HG03108 (cell line): ENCODE measurements around the gene TMEM170A.
"Not testable (repeated sequence)": the region's sequence is repeated elsewhere in the genome, so short reads cannot be mapped to it uniquely, and the experiment has no call there.

Experiments
- ATAC-seq: cut with Tn5 transposase; IDR thresholded peaks from one replicate; pipeline ENCODE4 v1.9.1; 2021; ENCODE audit warnings: moderate library complexity; ENCODE audit not compliant: unreplicated experiment

Gene TMEM170A, protein sequence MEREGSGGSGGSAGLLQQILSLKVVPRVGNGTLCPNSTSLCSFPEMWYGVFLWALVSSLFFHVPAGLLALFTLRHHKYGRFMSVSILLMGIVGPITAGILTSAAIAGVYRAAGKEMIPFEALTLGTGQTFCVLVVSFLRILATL

DNA sequence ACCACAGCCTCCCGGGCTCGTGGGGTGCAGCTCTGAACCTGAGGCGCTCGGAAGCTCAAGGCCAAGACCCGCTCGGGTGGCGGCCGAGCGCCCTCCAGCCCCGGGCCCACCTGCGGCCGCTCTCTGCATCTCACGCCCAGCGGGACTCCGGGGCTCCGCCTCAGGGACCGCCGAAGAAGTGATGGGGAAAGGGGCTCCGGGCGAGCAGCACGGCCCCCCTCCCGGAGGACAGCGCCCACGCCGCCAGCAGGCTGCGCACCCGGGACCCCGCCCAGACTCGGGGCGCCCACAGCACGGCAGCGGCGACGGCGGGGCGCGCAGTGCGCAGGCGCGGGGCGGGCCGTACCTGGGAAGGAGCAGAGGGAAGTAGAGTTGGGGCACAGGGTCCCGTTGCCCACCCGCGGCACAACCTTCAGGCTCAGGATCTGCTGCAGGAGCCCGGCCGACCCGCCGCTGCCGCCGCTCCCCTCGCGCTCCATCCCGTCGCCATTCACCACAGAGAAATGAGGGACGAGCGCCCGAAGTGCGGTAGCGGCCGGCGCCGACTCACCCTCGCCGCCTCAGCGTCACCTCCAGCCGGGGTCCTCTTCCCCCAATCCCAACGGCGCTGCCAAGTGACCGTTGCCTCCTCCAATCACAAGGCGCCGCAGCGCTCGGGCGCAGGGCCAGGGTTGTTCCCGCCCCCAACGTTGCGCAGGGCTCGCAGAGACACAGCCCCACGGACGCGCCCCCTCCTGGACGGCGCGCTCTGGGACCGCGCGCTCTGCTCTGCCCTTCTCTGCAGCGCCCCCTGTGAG is at the start of gene TMEM170A:
Gene TMEM170A, minus strand, starts transcription at position 568 of the 797 bp plus-strand sequence. Its CDS starts 89 bp downstream, at position 479.
- ATAC-seq = peak; percentile 95

DNA sequence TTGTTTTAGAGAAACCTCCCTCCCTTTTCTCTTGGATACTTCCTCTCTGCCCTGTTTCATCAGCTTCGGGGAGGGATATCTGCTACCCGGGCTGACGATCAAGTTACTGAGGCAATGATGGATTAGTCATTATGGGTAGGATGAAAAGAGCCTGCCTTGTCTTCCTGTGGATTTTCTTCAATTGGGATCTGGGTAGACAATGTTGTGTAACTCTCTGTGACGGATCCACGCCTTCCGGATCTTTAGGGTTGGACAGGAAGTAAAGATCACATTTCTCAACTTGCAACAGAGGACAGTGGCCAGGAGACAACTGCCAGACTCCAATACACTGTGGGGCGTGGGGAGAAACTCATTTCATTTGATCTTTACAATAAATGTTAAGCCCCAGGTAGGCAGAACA is 42.1 kb upstream of the TMEM170A start:
- no peak for ATAC-seq

DNA sequence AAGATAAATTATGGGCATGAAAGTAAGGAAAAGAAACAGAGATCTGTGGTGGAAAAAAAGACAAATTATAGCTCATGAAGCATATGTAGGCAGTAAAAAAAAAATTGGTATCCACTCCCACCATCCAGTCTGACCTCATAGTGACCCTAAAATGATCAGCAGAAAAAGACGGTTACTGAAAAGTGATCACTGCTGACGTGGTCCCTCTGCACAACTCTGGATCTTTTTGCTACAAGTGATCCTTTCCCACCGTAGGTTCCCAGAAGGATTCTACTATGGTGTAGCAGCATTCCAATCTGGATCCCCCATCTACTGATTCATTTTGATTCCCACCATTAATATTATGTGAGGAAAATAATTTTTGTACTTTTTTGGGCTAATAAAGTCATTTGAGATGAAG is 41.6 kb upstream of the TMEM170A start:
- ATAC-seq = no peak

DNA sequence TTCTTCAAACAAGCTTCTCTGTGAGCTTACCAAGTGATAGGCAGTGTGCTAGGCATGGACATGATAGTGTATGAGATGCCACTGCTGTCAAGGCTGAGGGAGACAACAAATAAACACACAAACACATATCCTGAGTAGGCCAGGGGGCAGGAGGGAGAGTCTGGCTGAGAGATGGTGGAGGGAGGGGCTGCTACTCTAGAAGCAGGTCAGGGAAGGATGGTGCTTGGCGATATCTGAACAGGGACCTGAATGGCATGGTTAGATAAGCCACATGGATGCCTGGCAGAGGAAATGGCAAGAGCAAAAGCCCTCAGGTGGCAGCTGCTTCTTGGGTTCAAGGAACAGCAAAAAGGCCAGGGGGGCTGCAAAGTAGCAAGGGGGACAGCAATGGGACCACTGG is 39.3 kb upstream of the TMEM170A start:
- no peak for ATAC-seq

DNA sequence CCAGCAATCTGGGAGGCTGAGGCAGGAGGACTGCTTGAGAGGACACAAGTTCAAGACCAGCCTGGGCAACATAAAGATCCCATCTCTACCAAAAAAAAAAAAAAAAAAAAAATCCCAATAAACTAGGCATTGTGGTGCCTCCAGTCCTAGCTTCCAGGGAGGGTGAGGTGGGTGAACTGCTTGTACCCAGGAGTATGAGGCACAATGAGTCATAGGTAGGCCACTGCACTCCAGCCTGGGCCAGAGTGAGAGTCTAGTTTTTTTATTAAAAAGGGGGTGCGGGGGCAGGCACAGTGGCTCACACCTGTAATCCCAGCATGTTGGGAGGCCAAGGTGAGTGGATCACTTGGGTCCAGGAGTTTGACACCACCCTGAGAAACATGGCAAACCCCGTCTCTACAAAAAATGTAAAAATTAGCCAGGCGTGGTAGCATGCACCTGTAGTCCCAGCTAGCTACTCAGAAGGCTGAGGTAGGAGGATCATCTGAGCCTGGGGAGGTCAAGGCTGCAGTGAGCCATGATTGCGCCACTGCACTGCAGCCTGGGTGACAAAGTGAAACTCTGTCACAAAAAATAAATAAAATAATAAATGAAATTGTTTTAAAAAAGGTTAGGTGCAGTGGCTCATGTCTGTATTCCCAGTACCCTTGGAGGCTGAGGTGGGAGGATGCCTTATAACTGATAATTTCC is 38.6 kb upstream of the TMEM170A start:
- ATAC-seq = no peak

DNA sequence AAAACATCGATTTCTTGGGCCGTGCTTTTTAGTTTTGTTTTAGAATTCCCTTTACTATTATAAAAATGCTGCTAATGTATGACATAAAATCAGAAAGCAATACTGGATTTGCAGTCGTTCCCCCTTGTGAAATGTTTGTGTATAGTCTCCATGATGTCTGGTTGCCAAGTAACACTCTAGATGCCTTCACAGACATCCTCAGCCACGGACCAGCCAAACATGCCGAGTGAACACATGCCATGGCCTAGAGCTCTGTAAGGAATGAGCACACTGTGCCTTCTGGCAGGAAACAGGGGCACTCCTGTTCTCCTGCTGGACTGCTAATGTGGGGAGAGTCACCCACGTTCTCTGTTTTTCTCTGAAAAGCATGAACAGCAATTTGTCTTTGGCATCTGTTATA is 37.3 kb upstream of the TMEM170A start:
- ATAC-seq = not testable (repeated sequence)

DNA sequence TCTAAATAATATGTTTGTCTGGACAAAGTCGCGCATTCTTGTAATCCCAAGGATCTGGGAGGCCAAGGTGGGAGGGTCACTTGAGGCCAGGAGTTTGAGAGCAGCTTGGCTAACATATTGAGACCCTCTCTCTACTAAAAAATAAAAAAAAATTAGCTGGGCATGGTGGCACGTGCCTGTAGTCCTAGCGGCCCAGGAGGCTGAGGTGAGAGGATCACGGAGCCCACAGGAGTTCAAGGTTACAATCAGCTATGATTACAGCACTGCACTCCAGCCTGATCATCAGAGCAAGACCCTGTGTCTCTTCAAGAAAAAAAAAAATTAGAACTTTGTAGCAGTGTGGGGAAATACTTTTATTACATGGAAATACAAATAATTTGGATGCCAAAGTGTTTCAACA is 36.9 kb upstream of the TMEM170A start:
- no peak for ATAC-seq

DNA sequence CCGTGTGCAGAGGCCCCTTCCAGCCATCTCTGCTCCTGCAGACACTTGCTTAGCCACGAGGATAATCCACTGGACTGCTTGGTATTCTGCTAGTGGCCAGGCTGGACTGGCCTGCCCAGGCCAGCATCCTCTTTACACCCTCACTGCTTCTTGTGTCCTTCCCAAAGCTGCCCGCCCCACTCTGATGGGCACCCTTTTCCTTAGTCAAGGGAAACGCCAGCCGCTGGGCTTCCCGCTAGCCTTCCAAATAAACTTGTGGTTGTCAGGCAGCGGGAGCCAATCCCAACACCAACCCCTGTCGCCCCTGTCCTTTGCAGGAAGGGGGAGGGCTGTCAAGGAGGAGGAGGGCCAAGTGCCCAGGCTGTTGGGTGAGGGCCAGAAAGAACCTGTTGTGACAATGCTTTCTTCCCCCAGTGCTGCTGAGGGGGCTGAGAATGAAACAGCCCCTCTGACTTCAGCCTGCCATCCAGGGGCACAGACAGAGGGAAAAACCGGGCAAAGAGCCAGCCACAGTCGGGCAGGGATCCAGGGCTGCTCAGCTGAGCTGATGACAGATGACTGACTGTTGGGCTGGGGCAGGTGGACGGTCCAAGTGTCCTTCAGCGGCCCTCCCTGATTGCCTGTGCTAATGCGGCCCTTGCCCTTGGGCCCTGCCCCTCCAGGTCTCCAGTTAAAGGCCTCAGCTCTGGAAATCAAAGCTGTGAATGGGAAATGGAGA is 34.3 kb upstream of the TMEM170A start:
- not testable (repeated sequence) for ATAC-seq

DNA sequence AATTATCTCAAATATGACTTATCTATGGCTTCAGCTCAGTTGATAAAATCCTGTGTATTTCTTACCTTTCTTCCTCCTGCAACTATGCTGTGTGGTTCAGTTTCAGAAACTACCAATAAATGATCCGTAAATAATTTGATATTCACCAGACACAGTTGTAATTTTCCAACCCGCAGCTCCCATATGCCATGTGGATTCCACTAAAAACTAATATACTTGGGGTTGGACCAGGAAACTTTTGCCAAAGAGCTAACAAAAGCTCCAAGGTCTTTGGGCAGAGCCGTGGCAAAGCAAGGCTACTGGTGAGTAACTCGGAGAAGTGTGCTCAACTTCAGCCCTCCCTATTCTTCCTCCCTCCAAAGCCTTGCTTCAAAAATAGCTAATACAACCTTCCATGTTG is 33.1 kb upstream of the TMEM170A start:
- no peak for ATAC-seq

DNA sequence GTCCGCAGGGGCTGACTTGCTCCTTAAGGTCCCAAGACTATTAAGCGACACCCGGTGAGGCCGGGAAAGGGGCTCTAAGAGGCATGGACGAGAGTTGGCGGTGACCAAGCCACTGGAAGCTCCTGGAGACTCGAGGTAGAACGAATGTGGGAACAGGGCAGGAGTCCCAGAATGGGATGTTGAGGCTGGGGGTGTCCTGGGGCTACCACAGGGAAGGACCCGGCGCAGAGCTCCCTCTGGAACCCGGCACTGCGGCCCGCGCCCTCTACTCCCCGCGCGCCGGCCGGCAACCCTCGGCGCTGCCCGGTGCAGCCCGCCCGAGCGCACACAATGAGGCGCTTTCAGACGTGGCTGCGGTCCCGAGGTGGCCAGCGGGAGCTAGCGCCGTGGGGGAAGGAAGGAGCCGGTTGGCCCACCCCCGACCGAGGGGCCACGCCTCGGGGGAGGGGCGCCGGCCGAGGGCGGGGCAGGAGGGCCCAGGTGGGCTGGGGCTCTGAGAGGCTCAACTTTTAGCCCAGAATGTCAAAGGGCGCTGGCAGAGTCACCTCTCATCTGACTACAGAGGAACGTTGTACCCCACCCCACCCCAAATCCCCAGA is 30.7 kb upstream of the TMEM170A start, which contains the start of gene CHST6:
Gene CHST6, minus strand, starts transcription at position 366 of the 599 bp plus-strand sequence. CDS start 15,613 bp downstream, outside the sequence.
- peak; percentile 44 for ATAC-seq

DNA sequence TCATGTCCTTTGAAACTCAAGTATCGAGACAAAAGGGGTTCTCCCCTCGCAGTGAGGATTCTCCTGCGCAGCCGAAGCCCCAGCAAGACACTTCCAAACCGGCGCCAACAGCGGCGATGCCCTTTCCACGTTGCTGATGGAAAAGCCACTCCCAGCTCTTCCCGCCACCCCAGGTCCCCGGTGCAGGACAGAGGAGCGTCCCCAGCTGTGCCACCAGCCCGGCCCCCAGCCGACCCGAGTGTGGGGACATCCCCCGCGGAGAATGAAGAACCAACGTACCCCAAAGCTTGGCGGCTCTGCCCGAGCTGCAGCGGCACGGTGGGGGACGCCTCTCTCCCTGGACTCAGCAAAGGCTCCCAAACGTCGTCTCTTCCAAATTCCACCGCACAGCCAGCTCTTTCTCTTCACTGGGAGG is 30.2 kb upstream of the TMEM170A start:
- ATAC-seq = no peak

DNA sequence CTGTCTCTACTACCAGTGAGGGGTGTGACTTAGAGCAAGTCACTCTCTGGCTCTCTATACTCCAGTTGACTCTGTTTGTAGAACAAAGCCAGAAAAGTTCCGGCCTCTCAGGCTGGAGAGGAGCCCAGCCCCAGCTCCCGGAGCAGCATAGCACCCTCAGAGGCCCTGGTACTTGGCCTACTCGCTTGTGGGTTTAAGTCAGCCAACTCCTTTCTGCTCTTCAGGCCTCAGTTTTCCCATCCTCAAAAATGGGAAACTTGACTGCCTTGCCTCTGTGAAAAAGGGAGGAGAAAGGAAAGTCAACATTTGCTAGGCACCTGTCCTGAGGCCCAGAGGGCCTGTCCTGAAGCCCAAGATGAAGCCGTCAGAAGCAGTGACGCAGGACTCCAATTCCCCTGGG is 29.7 kb upstream of the TMEM170A start:
- no peak for ATAC-seq

DNA sequence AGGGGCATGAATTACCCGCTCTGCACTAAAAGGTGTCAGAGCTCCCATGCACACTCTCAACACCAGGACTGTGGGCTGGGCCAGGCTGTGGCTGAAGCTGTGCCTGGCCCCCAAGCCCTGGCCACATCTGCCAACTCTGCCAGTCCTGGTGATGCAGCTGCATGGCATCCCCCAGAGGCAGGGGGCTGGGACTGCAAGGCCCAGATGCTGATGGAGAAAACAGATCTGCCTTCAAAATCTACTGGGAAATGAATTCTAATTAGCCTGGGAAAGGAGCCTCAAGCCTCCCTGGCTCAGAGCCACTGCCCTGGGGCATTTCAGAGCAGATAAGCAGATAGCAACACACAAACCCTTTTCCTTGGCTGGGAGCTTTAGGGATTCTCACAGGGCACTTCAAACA is 27.4 kb upstream of the TMEM170A start:
- ATAC-seq = no peak

DNA sequence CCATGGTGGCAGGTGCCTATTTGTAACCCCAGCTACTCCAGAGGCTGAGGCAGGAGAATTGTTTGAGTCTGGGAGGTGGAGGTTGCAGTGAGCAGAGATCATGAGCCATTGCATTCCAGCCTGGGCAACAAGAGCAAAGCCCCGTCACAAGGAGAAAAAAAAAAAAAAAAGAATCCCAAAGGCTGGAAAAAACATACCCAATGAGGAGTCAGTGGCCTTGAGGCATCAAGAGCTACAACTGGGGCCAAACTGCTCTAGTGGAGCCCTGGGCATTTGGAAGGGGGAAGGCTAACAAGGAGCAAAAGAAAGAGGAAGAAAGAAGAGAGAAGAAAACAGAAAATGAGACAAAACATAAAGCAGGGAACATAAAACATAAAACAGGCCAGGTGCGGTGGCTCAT is 23.8 kb upstream of the TMEM170A start:
- ATAC-seq = no peak

DNA sequence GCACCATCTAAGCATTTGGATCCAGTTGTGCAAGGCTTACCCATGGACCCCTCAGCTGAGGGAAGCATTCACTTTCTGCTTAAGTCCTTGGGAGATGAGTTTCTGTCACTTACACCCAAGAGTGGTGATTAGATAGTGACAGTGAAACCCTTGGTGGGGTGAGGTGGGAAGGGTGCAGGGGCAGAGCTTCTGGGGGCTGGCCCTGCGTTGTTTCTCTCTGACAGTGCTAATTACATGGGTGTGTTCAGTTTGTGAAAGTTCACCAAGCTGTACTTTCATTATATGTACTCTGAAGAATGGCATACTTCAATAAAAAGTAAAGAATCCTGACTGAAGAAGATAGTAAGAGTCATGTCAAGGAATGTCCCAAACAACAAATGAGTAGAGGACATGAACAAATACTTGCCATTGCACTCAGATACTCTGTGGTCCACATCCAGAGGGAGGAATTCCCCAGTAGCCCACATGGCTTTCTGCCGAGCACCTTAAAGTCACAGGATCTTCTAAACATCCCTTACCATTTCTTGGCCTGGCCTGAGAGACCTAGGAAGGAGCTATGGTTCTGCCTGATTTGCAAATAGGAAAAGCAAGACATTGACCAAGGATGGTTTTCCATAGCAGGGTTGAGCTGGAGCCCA is 22.3 kb upstream of the TMEM170A start:
- peak; percentile 51 for ATAC-seq

DNA sequence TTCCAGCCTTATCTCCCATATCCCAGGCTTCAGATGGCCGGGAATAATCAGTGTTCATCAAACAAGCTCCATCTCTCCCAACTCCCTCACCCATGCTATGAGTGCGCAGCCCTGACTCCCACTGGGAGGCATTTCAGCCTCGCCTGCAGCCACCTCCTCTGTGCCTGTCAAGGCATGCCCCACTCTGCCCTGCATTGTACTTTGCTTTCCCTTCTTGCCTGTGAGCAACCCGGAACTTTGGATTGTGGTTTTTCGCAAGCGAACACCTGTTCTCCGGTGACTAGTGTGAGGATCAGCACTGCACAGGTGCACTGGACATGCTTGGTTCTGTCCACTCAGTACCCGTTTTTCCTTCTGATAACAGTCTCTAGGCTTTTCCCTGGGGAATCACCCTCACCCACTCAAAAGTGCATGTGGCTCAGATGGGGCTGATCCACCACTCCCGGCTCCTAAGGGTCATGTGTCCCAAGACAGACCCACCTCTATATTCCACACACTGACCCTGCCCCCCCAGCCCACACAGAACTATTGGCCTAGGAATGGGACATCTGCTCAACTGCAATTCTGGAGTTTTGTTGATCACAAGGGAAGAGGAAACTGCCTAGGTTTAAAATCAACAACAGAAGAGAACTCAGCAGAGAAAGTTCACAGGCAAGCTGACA is 21.7 kb upstream of the TMEM170A start:
- ATAC-seq = no peak

DNA sequence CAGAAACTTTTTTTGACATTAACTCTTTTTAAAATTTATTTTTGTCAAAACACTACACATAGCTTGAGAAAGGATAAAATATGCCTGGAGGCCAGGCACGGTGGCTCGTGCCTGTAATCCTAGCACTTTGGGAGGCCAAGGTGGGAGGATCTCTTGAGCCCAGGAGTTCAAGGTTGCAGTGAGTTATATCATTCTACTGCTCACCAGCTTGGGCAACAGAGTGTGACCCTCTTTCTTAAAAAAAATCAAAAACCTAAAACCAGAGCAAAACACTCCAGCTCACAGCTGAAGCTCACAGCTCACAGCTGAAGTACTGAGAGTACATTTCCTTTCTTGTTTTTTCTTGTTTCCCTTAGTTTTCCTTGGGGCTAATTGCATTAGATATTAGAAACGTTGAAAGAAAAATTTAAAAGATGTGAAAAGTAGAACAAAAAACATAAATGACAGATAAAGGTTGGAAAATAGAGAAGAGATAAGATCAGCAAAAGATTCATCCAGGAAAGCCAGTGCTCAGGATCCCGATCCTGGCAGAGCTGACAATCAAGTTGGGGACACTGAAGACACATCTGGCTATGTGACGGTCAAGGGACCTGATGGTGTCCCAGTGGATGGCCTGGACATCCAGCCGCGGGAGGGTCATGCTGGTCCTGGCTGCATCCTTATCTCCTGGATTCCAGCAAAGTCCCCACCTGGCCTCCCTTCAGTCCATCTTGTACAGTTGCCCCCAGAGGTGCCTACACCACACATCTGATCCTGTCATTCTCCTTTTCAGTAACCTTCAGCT is 20.9 kb upstream of the TMEM170A start:
- no peak for ATAC-seq

DNA sequence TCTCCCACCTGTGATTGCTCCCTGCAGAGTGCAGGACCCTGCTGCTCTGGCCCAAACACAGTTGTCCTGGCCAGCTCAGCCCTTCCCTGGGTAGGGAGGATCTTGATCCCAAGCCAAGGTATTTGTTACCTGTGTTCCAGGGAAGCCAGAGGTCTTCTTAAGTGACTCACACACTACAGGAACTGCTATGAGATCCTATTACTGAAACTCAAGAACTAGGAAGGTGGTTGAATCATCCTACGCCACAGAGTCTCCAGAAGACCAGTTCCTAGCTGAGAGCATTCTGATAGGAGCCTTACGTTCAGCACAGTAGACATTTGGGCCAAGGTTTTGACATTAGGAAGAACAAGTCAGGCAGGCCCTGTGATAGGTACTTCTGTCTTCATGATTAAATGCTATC is 18.7 kb upstream of the TMEM170A start:
- no peak for ATAC-seq
